Gastrocnemius medialis (tissue), 4 donors: ENCODE measurements around the gene C18orf63. TPM values are rescaled to one million over a fixed set of nuclear protein-coding genes. Genes with fewer than 3 reads are reported as not detected.
"Not testable (repeated sequence)": the region's sequence is repeated elsewhere in the genome, so short reads cannot be mapped to it uniquely, and the experiment has no call there.

Experiments used
- ATAC-seq, 2 donors: fragments of 150-250 bp; one replicate each; pipeline ENCODE4 v1.9.1; 2016
- DNase-seq, 2 donors: peaks; one replicate each; pipeline ENCODE4 v3.0.0-alpha.2; 2019
- H3K27ac ChIP-seq, 4 donors: fragments of 200-600 bp; sonication (generic); 1 replicate in 1 of 4; 2 replicates in 3 of 4; pipeline ENCODE4 v1.5.1; 2016 to 2018; ENCODE audit warnings: mild to moderate bottlenecking in 2 of 4, moderate library complexity in 1 of 4
- H3K27me3 ChIP-seq, 3 donors: fragments of 200-600 bp; sonication (generic) in 2 of 3; 1 replicate in 1 of 3; 2 replicates in 2 of 3; pipeline versions ENCODE4 v1.5.1 to v1.6.0; 2016 to 2019; ENCODE audit warnings: mild to moderate bottlenecking in 1 of 3, moderate library complexity in 1 of 3
- H3K36me3 ChIP-seq, 2 donors: fragments of 200-600 bp; sonication (generic) in 1 of 2; one replicate each; pipeline ENCODE4 v1.5.1; 2017 to 2018
- H3K4me1 ChIP-seq, 2 donors: fragments of 200-600 bp; sonication (generic) in 1 of 2; one replicate each; pipeline ENCODE4 v1.5.1; 2016 to 2017; ENCODE audit warnings: mild to moderate bottlenecking in 2 of 2
- H3K4me3 ChIP-seq, 4 donors: fragments of 200-600 bp; sonication (generic) in 3 of 4; 1 replicate in 1 of 4; 2 replicates in 3 of 4; pipeline ENCODE4 v1.5.1; 2016 to 2019; ENCODE audit warnings: mild to moderate bottlenecking in 2 of 4
- H3K9me3 ChIP-seq, 3 donors: fragments of 200-600 bp; sonication (generic) in 2 of 3; 1 replicate in 1 of 3; 2 replicates in 2 of 3; pipeline ENCODE4 v1.5.1; 2016 to 2019
- POLR2A ChIP-seq, 2 donors: fragments of 450-650 bp; IDR thresholded peaks; one replicate each; pipeline ENCODE4 v1.6.1; 2017; ENCODE audit warnings: antibody characterized with exemption in 2 of 2, mild to moderate bottlenecking in 2 of 2, moderate library complexity in 2 of 2
- in situ Hi-C, 4 donors: fragments of 200-750 bp; cut with MboI; loops; one replicate each; pipeline versions ENCODE4 v1.15.0 to v1.8.0; 2017; ENCODE audit warnings: low sequenced_read_pairs in 4 of 4
- intact Hi-C: fragments of 100-400 bp; cut with DNase I; formaldehyde crosslinking; loops from one replicate; pipeline ENCODE4 v1.15.1; 2023; ENCODE audit warnings: low total_unique reads
- total RNA-seq, 4 donors: library from RNA; depleted of rRNA; stranded (reverse); fragments of >200 nt; gene quantifications; one replicate each; pipeline versions ENCODE4 v1.1.0 to v1.2.3, GENCODE V29; 2016
- TF ChIP-seq, protein P1 (sequence below), 5 experiments: fragments of 450-650 bp in 3 of 5; fragments of 200-600 bp in 2 of 5; sonication (generic) in 2 of 5; IDR thresholded peaks in 4 of 5; conservative IDR thresholded peaks in 1 of 5; 1 replicate in 4 of 5; 2 replicates in 1 of 5; pipeline ENCODE4 v1.5.1; 2016 to 2019; ENCODE audit warnings: antibody characterized with exemption in 5 of 5, mild to moderate bottlenecking in 3 of 5, moderate library complexity in 3 of 5

Gene C18orf63
- total RNA-seq, 4 donors from 2014 or later = not detected

DNA sequence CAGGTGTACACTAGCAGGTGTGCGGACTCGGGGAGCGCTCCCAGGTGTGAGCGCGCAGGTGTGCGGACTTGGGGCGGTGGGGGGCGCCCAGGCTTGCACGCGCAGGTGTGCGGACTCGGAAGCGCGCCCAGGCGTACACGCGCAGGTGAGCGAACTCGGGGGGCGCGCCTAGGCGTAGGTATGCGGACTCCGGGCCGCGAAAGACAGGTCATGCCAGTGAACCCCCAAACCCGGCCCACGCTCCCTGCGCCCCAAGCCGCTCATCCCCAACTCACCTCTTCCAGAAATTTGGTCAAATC is 24.2 kb upstream of the C18orf63 start:
- H3K4me1 ChIP-seq = peaks cover 2 to 10% of the 10 kb centered on the region in 2 donors
- DNase-seq (no peak), ATAC-seq (no peak)
- intact Hi-C loops (loop anchor here (5.0 to 10.0 kb wide), 2 partner anchors 306 to 913 kb away; partner anchors contain the start of genes PTGR3 and ZNF407), in situ Hi-C loops (no loop called here)
- TF ChIP-seq, protein P1, sequence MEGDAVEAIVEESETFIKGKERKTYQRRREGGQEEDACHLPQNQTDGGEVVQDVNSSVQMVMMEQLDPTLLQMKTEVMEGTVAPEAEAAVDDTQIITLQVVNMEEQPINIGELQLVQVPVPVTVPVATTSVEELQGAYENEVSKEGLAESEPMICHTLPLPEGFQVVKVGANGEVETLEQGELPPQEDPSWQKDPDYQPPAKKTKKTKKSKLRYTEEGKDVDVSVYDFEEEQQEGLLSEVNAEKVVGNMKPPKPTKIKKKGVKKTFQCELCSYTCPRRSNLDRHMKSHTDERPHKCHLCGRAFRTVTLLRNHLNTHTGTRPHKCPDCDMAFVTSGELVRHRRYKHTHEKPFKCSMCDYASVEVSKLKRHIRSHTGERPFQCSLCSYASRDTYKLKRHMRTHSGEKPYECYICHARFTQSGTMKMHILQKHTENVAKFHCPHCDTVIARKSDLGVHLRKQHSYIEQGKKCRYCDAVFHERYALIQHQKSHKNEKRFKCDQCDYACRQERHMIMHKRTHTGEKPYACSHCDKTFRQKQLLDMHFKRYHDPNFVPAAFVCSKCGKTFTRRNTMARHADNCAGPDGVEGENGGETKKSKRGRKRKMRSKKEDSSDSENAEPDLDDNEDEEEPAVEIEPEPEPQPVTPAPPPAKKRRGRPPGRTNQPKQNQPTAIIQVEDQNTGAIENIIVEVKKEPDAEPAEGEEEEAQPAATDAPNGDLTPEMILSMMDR (IDR thresholded peaks at IDR 0.05 in 4 of 5, conservative IDR thresholded peaks at IDR 0.05 in 1 of 5) = no peak
- no peak for TF ChIP-seq POLR2A (IDR thresholded peaks at IDR 0.05)
- peak overlapping the region; percentile 57 to 83 (median 70) for H3K27ac ChIP-seq
- H3K4me3 ChIP-seq = peak overlapping the region; percentile 75 to 96 (median 94)
- H3K9me3 ChIP-seq = no peaks in the 10 kb centered on the region
- no peaks in the 10 kb centered on the region for H3K36me3 ChIP-seq
- no peaks in the 10 kb centered on the region for H3K27me3 ChIP-seq

DNA sequence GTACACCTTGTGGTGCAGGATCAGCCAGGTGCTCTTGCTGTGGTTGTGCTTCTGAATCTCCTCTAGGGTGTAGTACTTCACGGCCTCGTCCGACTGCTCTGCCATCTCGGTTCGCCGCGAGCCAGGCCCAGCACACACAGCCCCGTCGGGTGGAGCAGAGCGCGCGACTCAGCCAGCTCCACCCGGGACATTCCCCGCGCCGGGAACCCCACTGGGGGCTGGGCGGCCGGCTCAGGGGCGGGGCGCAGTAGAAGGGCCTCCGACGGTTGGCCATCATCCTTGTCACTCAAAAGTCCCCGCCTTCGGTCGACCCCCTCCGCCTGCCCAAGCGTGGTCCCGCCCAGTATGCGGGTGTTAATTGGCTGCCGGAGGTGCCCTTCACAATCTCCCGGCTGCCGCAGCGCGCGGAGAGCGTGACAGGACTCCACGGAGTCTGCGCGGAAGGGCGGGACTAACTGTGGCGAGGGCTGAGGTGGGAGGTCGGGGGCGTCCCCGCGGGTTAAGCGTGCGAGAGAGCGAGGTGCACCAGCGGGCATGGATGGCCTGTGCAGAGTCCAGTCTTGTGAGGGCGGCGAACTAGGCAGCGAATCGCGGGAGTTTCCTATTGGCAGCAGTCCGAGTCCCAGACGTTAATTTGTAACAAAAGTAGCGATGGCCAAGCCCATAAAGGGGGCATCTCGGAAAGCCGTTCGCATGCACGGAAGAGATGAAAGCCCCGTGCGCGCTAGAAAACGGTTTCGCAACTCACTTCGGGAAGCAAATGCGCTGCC is 23.7 kb upstream of the C18orf63 start, which contains the start of gene CYB5A:
Gene CYB5A (minus strand): TSS at position 193 of the 770 bp plus-strand sequence. CDS start 88 bp downstream, at position 105.
- ATAC-seq = peak; percentile 99 to 100
- peak within 1 kb of the TSS; percentile 57 to 83 (median 70) for H3K27ac ChIP-seq
- H3K4me1 ChIP-seq = peaks cover 2 to 10% of the 10 kb centered on the region in 2 donors
- no peaks in the 10 kb centered on the region for H3K27me3 ChIP-seq
- no peaks in the 10 kb centered on the region for H3K9me3 ChIP-seq
- peak within 1 kb of the TSS; percentile 75 to 96 (median 94) for H3K4me3 ChIP-seq
- in situ Hi-C loops = no loop called here
- H3K36me3 ChIP-seq = no peaks in the 10 kb centered on the region
- intact Hi-C loops = loop anchor here (1.0 to 10.0 kb wide), 4 partner anchors 143 to 913 kb away; partner anchors contain the start of genes CNDP2, PTGR3, TIMM21 and ZNF407
- DNase-seq = peak; percentile 97 to 98
- no peak for TF ChIP-seq POLR2A (IDR thresholded peaks at IDR 0.05)
- TF ChIP-seq, protein P1 (IDR thresholded peaks at IDR 0.05 in 4 of 5, conservative IDR thresholded peaks at IDR 0.05 in 1 of 5) = no peak

DNA sequence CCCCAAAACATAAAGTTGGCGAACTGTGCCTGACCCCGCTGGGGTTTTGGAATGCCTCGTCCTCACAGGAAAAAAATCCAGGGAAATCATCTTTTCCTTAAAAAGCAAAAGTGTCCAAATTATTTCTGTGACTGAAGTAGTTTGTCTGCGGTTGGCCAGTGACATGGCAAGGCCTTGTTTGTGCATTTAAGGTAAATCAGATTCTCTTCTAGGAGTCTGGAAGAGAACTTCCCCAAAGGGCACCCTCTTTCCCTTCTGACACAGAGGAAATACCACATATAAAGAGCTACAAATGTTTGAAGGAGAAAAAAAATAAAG is 23.1 kb upstream of the C18orf63 start:
- Histone ChIP-seq H3K4me3 (peak overlapping the region; percentile 75 to 96 (median 94)), H3K9me3 (no peaks in the 10 kb centered on the region), H3K4me1 (peaks cover 2 to 10% of the 10 kb centered on the region in 2 donors), H3K27me3 (no peaks in the 10 kb centered on the region), H3K27ac (peak overlapping the region; percentile 53 to 83 (median 70)), H3K36me3 (no peaks in the 10 kb centered on the region)
- TF ChIP-seq POLR2A (IDR thresholded peaks at IDR 0.05) = no peak
- TF ChIP-seq, protein P1 (IDR thresholded peaks at IDR 0.05 in 4 of 5, conservative IDR thresholded peaks at IDR 0.05 in 1 of 5) = no peak
- DNase-seq = no peak
- in situ Hi-C loops (no loop called here), intact Hi-C loops (loop anchor here (1.0 to 10.0 kb wide), 4 partner anchors 144 to 912 kb away; partner anchors contain the start of genes CNDP2, PTGR3, TIMM21 and ZNF407)
- ATAC-seq = no peak

DNA sequence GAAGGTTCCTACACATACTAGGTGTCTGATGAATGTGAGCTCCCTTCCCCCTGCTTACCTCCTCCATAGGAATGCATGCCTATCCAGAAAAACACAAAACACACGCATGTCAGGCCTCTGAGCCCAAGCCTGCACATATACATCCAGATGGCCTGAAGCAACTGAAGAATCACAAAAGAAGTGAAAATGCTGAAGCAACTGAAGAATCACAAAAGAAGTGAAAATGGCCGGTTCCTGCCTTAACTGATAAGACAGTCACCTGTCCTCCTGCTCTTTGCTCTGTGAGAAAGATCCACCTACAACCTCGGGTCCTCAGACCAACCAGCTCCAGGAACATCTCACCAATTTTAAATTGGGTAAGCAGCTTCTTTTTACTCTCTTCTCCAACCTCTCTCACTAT is 22.7 kb upstream of the C18orf63 start:
- intact Hi-C loops = loop anchor here (1.0 to 10.0 kb wide), 4 partner anchors 144 to 912 kb away; partner anchors contain the start of genes CNDP2, PTGR3, TIMM21 and ZNF407
- ATAC-seq, H3K9me3 ChIP-seq, H3K36me3 ChIP-seq, H3K4me3 ChIP-seq, H3K27me3 ChIP-seq, in situ Hi-C loops, DNase-seq: not testable (repeated sequence)
- H3K27ac ChIP-seq = peak overlapping the region in 1 of 4 donors; percentile 83
- peaks cover 2 to 10% of the 10 kb centered on the region in 2 donors for H3K4me1 ChIP-seq

DNA sequence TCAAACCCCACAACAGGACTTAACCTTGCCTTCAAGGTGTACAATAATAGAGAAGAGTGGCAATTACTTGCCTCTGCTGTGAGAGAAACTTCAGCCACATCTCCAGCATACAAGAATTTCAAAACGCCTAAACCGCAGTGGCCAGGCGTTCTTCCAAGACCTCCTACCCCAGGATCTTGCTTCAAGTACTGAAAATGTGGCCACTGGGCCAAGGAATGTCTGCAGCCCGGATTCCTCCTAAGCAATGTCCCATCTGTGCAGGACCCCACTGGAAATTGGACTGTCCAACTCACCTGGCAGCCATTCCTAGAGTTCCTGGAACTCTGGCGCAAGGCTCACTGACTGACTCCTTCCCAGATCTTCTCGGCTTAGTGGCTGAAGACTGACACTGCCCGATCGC is 21.1 kb upstream of the C18orf63 start:
- H3K9me3 ChIP-seq = no peaks in the 10 kb centered on the region
- H3K4me3 ChIP-seq = no peak overlapping the region
- ATAC-seq = no peak
- no peak for TF ChIP-seq POLR2A (IDR thresholded peaks at IDR 0.05)
- TF ChIP-seq, protein P1 (IDR thresholded peaks at IDR 0.05 in 4 of 5, conservative IDR thresholded peaks at IDR 0.05 in 1 of 5) = no peak
- H3K27ac ChIP-seq = no peak overlapping the region
- no peaks in the 10 kb centered on the region for H3K36me3 ChIP-seq
- in situ Hi-C loops (no loop called here), intact Hi-C loops (loop anchor here (5.0 to 10.0 kb wide), 2 partner anchors 303 to 910 kb away; partner anchors contain the start of genes PTGR3 and ZNF407)
- DNase-seq = peak in 1 of 2 donors; percentile 63
- no peaks in the 10 kb centered on the region for H3K27me3 ChIP-seq
- peaks cover 2 to 10% of the 10 kb centered on the region in 2 donors for H3K4me1 ChIP-seq
